Measurements from ENCODE around the gene RER1.

RER1 gene

GRCh38 chr1:2354511-2355372 is 36.9 kb upstream of the RER1 start:
- no peak for DNase-seq

- no peak for DNase-seq
These were observed 36.0 kb upstream of the RER1 start for GRCh38 chr1:2355373-2356261.

- DNase-seq, result no peak
These were observed 35.2 kb upstream of the RER1 start for GRCh38 chr1:2356401-2356800.

DNA sequence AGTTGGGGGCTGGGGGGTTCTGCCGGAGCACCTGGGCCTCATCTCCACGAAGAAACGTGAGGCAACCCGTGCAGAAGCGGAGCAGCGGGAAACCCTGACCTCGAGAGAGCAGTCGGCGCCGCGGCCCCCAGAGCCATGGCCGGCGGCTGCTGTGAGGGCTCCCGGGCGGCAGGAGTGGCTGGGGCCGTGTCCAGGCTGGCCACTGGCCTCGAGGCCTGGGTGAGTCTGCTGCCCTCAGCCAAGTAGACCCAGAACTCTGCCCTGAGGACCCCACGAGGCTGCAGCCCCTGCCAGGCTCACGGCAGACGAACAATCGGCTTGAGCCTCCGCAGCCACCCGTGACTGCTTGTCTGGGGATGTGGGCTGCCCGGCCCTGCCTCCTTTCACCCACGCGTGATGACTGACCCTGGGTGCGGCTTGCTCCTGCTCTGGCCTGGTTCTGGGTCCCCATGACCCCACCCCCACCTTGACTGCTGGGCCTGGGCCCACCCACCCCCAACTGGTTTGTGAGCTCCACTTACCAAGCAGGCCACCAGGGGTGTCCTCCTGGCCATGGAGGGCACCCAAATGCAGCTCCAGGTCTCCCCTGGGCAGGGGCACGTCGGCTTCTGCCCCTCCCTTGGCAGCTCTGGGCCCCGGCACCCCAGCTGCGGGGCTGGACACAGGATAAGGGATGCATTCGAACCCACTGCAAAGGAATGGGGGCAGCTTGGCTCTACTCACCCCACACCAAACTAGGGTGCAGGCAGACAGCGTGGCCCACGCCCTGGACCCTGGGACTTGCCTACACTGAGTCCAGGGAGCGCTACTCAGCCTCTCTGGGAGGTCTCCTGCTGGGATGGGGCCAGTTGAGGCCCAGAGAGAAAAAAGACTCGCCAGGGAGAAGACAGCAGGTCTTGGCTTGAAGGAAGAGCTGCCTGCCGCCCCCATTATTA is 34.5 kb upstream of the RER1 start:
- DNase-seq, result no peak

DNA sequence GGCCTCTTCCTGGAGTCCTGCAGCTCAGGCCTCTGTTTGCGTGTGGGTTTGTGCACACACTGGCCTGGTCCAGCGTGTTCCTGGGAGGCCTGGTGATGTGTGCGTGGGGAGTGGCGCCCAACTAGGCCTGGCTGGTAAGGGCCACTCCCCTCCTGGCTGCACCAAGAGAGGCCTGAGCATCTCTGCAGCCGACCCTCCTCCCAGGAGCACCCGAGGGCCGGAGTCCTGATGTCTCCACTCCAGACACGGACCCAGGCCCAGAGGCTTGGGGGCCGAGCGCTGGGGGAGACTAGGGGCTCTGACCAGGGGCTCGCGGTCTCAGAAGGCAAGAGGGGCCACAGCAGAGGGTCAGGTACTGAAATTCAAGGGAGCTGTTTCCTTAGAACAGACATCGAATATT is 33.6 kb upstream of the RER1 start:
- DNase-seq, result no peak

DNA sequence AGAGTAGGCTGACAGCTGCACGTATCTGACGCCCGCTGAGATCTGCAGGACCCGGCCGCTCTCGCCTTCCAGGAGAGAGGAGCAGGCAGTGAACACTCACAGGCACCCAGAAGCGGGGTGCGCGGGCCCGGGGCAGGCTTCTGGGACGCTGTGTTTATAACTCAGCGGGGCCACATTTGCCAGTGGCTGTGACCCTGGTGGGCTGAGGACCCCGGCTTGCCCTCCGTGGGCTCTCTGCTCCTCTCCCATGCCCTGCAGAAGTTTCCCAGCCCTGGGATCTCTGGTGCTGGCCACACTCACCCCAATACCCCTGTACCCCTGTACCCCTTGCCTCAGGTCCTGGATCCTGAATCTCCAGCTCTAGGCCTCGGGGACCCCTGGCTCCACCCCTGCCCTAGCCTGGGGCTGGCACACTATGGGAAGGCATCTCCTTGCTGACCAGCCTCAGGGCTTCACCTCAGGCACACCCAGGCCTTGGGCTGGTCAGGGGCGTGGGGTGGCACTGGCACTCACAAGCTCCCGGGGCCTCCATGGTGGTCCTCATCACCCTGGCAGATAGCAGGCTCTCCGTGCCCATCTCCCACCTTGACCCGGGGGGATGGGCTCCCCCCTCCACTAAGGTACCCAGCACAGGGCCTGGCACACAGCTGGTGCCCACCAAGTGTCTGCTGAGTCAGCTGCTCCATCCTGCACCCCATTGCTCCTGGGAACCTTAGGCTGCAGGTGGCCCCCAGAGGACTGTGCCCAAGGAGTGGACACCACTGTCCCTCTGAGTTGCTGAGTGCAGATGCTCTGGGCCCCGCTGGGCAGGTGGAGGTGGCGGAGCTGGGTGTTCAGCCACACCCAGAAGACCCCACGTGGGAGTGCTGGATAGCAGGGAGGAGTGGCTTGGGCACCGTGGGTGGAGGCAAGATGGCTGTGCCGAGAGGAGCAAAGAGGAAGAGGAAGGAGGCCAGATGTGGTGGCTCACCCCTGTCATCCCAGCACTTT is 32.7 kb upstream of the RER1 start:
- no peak for DNase-seq

DNA sequence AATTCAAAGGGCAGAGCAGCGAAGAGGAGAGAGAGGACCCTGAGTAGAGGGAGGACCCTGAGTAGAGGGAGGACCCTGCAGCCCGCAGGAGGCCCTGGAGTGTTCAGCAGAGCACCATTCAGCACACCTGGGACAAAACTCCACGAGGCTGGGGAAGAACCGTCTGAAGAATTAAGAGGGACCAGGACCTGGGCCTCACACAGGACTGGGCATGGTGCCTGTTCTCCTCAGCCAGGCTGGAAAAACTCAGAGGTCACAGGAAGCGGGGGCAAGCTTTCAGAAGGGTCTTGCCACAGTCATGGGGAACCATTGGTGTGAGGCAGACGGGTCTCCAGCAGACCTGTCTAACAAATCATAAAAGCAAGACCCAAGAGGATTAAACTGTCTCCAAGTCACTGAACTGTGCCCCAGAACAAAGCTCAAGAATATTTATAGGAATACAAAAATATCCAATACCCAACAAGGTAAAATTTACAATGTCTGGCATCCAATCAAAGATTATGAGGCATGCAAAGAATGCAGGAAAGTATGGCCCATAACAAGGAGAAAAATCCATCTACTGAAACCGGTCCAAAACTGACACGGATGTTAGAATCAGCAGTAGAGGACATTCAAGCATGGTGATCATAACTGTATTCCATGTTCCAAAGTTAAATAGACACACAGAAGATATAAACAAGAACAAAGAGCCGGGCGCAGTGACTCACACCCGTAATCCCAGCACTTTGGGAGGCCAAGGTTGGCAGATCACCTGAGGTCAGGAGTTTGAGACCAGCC is 30.9 kb upstream of the RER1 start:
- no peak for DNase-seq

DNA sequence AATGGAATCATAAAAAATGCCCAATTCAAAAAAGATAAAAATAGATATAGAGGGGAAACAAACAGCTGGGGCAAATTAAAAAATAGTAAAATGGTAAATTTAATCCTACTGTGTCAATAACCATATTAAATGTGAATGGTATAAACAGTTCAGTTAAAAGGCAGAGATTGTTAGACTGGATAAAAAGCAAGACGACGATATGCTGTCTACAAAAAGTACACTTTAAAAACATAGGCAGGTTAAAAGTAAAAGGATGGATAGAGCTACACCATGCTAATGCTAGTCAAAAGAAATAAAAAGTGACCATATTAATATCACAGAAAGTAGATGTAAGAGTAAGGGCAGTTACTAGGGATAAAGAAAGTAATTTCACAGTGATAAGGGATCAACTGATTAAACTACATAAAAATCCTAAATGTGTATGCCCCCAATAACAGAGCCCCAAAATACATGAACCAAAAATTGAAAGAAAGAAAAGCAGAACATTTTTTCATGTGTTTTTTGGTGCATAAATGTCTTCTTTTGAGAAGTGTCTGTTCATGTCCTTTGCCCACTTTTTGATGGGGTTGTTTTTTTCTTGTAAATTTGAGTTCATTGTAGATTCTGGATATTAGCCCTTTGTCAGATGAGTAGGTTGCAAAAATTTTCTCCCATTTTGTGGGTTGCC is 27.7 kb upstream of the RER1 start:
- DNase-seq, result no peak

DNA sequence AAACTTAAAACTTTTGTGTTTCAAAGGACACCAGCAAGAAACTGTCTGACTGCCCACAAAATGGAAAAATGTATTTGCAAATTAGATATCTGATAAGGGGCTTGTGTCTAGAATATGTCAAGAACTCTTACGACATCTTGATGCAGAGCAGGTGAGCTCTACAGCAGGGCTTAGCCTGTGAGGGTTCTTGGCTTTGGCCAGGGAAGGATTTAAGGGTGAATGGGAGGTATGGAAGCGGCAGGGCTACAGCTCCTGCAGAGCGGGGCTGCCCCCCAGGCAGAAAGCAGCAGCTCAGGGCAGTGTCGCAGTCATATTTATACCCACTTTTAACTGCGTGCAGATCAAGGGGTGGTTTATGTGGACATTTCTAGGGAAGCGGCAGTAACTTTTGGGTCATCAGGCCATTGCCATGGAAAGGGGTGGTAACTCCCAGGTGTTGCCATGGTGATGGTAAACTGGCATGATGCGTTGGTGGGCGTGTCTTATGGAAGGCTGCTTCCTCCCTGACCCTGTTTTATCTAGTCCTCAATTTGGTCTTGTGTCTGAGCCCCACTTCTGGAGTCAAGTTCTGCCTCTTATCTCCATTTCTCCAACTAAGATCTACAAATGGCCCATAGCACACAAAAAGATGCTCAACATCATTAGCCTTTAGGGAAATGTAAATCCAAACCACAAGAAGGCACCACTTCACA is 23.4 kb upstream of the RER1 start:
- DNase-seq, result no peak

GRCh38 chr1:2372551-2373490 is 18.8 kb upstream of the RER1 start:
- no peak for DNase-seq

DNA sequence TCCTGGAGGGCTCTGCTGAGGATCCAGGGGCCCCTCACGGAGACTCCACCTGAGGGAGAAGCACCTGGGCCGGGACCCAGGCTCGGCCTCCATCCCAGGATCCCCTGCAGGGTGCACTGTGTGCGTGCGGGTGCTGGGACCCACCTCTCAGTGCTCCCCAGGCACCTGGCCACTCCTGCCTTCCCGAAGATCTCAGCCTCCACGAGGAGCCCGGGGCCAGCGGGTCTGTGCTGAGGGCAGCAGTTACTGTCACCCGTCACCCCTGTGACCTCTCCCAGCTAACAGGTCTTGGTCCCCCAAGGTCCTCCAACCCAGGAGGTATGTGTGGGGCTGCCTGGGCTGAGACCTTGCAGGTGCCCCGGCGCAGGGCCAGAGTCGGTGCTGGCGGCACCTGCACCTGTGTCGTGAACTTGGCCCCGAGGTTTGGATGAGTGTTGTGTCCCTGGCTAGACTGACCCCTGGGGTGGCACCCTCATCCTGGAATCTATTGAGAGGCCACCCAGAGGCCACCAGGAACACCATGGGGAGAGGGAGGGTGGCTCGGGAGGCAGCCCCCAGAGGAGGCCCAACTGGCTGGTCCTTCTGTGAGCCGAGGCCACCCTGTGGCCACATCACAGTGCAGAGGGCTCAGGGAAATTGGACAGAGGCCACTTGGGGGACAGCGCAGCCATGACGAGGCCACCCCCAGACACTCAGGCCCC is 17.9 kb upstream of the RER1 start:
- no peak for DNase-seq

- DNase-seq, result no peak
These were observed 17.1 kb upstream of the RER1 start for GRCh38 chr1:2374252-2375155.

GRCh38 chr1:2375246-2375922 is 16.3 kb upstream of the RER1 start:
- no peak for DNase-seq

- no peak for DNase-seq
These were observed 15.7 kb upstream of the RER1 start for GRCh38 chr1:2375923-2376260.

- DNase-seq, result no peak
These were observed 15.3 kb upstream of the RER1 start for GRCh38 chr1:2376261-2376741.

Data from DMS79 treated with DMSO at 0.1 percent for 48 hours (cell line).